ENCODE results near the gene NUBP2.
"Not testable (repeated sequence)": the region's sequence is repeated elsewhere in the genome, so short reads cannot be mapped to it uniquely, and the experiment has no call there.

Gene NUBP2

GRCh38 chr16:1787056-1787321, 4.2 kb downstream of the NUBP2 start:
- DNase-seq: no peak

- no peak for DNase-seq
These were observed 4.7 kb downstream of the NUBP2 start for GRCh38 chr16:1787322-1788094.

GRCh38 chr16:1788095-1788707, 5.4 kb downstream of the NUBP2 start:
- no peak for DNase-seq

GRCh38 chr16:1788708-1789100, 5.9 kb downstream of the NUBP2 start:
- no peak for DNase-seq

GRCh38 chr16:1789643-1790045, 6.9 kb downstream of the NUBP2 start:
- no peak for DNase-seq

- DNase-seq: no peak
These were observed 7.5 kb downstream of the NUBP2 start for GRCh38 chr16:1790261-1790610.

- DNase-seq: no peak
These were observed 8.0 kb downstream of the NUBP2 start for GRCh38 chr16:1790611-1791255.

GRCh38 chr16:1791256-1791942, 8.6 kb downstream of the NUBP2 start:
- DNase-seq: no peak

- DNase-seq: no peak
These were observed 9.4 kb downstream of the NUBP2 start for GRCh38 chr16:1791943-1792812.

GRCh38 chr16:1792836-1793577, 10.2 kb downstream of the NUBP2 start:
- no peak for DNase-seq

- no peak for DNase-seq
These were observed 10.9 kb downstream of the NUBP2 start, which contains the start of gene IGFALS for GRCh38 chr16:1793578-1794220. Gene IGFALS (minus strand): TSS chr16:1793705. CDS start chr16:1793652, 53 bp downstream.

GRCh38 chr16:1794221-1794871, 11.6 kb downstream of the NUBP2 start:
- DNase-seq: no peak

GRCh38 chr16:1794908-1795666, 12.3 kb downstream of the NUBP2 start:
- DNase-seq: no peak

- DNase-seq: not testable (repeated sequence)
These were observed 16.5 kb downstream of the NUBP2 start for GRCh38 chr16:1799263-1799662.

GRCh38 chr16:1800701-1801100, 17.9 kb downstream of the NUBP2 start:
- no peak for DNase-seq

- DNase-seq: no peak
These were observed 24.9 kb downstream of the NUBP2 start for GRCh38 chr16:1807626-1808025.

GRCh38 chr16:1808691-1809090, 25.9 kb downstream of the NUBP2 start:
- DNase-seq: no peak

- DNase-seq: no peak
These were observed 26.6 kb downstream of the NUBP2 start for GRCh38 chr16:1809281-1809801.

- DNase-seq: no peak
These were observed 27.3 kb downstream of the NUBP2 start for GRCh38 chr16:1810106-1810505.

- DNase-seq: no peak
These were observed 27.8 kb downstream of the NUBP2 start for GRCh38 chr16:1810536-1810935.

Measured in SW 1271 (cell line).